Ishikawa (cell line): ENCODE measurements around the gene PDK3.

Experiments used
- CEBPB ChIP-seq: IDR thresholded peaks from 2 replicates; pipeline ENCODE4 v1.6.1; 2012
- CREB1 ChIP-seq: IDR thresholded peaks from 2 replicates; pipeline ENCODE4 v1.6.1; 2012; ENCODE audit warnings: low read depth
- EGR1 ChIP-seq: IDR thresholded peaks from 2 replicates; pipeline ENCODE4 v1.6.1; 2012
- EP300 ChIP-seq: IDR thresholded peaks from 2 replicates; pipeline ENCODE4 v1.6.1; 2012; ENCODE audit warnings: borderline replicate concordance
- FOXM1 ChIP-seq: IDR thresholded peaks from 2 replicates; pipeline ENCODE4 v1.6.1; 2012; ENCODE audit warnings: low read depth, borderline replicate concordance
- NFIC ChIP-seq: IDR thresholded peaks from 2 replicates; pipeline ENCODE4 v1.6.1; 2012
- RAD21 ChIP-seq: IDR thresholded peaks from 2 replicates; pipeline ENCODE4 v1.6.1; 2012; ENCODE audit warnings: low read depth
- TAF1 ChIP-seq: IDR thresholded peaks from 2 replicates; pipeline ENCODE4 v1.6.1; 2012; ENCODE audit warnings: low read depth, mild to moderate bottlenecking
- TCF12 ChIP-seq: IDR thresholded peaks from 2 replicates; pipeline ENCODE4 v1.6.1; 2012; ENCODE audit warnings: low read depth
- TEAD4 ChIP-seq: IDR thresholded peaks from 2 replicates; pipeline ENCODE4 v1.6.1; 2012
- YY1 ChIP-seq: IDR thresholded peaks from 2 replicates; pipeline ENCODE4 v1.6.1; 2012; ENCODE audit warnings: low read depth
- ZBTB7A ChIP-seq: IDR thresholded peaks from 2 replicates; pipeline ENCODE4 v1.6.1; 2012; ENCODE audit warnings: low read depth
- TF ChIP-seq, protein P1 (sequence below): IDR thresholded peaks from 2 replicates; pipeline ENCODE4 v1.6.1; 2012
- TF ChIP-seq, protein P2 (sequence below): IDR thresholded peaks from 2 replicates; pipeline ENCODE4 v1.6.1; 2012; ENCODE audit warnings: low read depth, mild to moderate bottlenecking
- TF ChIP-seq, protein P3 (sequence below): IDR thresholded peaks from 2 replicates; pipeline ENCODE4 v1.6.1; 2012

PDK3 gene

DNA sequence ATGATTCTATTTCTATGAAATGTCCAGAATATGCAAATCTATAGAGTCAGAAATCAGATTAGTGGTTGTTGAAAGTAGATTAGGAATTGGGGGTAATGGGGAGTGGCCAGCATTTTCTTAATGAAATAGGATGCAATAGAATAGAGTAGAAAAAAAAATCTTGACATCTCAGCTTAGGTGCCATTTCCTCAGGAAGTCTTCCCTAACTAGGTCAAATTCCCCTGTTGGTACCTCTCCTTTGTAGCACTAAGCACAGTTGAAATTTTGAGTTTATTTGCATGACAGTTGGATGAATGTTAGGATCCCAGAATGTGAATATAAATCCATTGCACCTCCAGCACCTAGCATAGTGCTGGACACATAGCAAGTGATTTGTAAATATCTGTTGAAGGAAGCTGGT, 30.0 kb upstream of the PDK3 start:
- TF ChIP-seq ZBTB7A (no peak), NFIC (no peak), EGR1 (no peak), TEAD4 (no peak), YY1 (no peak), RAD21 (no peak), FOXM1 (no peak), CEBPB (no peak), CREB1 (no peak), TAF1 (no peak), TCF12 (no peak)
- TF ChIP-seq, protein P1, sequence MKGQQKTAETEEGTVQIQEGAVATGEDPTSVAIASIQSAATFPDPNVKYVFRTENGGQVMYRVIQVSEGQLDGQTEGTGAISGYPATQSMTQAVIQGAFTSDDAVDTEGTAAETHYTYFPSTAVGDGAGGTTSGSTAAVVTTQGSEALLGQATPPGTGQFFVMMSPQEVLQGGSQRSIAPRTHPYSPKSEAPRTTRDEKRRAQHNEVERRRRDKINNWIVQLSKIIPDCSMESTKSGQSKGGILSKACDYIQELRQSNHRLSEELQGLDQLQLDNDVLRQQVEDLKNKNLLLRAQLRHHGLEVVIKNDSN = no peak
- TF ChIP-seq, protein P2, sequence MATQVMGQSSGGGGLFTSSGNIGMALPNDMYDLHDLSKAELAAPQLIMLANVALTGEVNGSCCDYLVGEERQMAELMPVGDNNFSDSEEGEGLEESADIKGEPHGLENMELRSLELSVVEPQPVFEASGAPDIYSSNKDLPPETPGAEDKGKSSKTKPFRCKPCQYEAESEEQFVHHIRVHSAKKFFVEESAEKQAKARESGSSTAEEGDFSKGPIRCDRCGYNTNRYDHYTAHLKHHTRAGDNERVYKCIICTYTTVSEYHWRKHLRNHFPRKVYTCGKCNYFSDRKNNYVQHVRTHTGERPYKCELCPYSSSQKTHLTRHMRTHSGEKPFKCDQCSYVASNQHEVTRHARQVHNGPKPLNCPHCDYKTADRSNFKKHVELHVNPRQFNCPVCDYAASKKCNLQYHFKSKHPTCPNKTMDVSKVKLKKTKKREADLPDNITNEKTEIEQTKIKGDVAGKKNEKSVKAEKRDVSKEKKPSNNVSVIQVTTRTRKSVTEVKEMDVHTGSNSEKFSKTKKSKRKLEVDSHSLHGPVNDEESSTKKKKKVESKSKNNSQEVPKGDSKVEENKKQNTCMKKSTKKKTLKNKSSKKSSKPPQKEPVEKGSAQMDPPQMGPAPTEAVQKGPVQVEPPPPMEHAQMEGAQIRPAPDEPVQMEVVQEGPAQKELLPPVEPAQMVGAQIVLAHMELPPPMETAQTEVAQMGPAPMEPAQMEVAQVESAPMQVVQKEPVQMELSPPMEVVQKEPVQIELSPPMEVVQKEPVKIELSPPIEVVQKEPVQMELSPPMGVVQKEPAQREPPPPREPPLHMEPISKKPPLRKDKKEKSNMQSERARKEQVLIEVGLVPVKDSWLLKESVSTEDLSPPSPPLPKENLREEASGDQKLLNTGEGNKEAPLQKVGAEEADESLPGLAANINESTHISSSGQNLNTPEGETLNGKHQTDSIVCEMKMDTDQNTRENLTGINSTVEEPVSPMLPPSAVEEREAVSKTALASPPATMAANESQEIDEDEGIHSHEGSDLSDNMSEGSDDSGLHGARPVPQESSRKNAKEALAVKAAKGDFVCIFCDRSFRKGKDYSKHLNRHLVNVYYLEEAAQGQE = no peak
- TF ChIP-seq, protein P3, sequence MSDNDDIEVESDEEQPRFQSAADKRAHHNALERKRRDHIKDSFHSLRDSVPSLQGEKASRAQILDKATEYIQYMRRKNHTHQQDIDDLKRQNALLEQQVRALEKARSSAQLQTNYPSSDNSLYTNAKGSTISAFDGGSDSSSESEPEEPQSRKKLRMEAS = no peak

DNA sequence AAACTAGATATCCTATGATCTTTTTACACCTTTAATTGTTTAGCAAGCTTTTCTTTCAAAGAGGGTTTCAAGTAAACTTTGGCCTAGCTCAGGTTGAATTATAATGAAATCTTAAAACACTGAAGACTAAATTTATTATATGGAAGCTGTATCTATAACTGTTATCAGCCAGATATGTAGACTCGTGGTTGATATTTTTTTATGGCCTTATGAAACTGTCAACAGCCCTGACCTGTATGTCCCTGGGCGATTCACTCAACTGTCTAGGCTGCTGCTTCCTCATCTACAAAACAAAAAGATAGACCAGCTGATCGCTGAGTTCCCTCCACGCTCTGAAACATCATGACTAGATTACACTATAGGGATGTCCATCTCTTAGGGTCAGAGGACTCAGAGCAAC, 21.2 kb upstream of the PDK3 start:
- TF ChIP-seq EP300 (no peak), EGR1 (no peak), FOXM1 (no peak), TEAD4 (no peak), ZBTB7A (no peak), RAD21 (no peak), TCF12 (no peak), CEBPB (no peak), NFIC (no peak), CREB1 (no peak), TAF1 (no peak), YY1 (no peak)
- TF ChIP-seq, protein P3 = no peak
- TF ChIP-seq, protein P1 = no peak
- TF ChIP-seq, protein P2 = no peak

DNA sequence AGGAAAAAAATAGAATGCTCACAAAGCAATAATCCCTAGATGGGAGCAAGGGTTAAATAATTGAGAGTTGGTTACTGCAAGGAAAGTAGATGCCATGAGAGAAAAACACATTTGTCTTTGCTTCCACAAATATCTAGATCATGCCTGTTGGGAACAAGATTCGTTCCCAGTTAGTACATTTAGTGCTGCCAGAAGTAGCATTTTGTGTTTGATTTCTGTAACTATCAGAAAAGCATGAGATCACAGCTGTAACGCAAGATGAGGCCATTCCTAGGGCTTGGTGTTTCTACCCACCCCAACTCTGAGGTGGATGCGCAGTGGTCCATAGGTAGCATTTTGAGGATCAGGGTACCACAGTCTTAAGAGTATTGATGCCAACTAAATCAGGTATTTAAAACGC, 20.4 kb upstream of the PDK3 start:
- no peak for TF ChIP-seq NFIC
- no peak for TF ChIP-seq YY1
- no peak for TF ChIP-seq TAF1
- TF ChIP-seq, protein P1 = no peak
- TF ChIP-seq EP300 = no peak
- TF ChIP-seq EGR1 = no peak
- TF ChIP-seq CREB1 = no peak

DNA sequence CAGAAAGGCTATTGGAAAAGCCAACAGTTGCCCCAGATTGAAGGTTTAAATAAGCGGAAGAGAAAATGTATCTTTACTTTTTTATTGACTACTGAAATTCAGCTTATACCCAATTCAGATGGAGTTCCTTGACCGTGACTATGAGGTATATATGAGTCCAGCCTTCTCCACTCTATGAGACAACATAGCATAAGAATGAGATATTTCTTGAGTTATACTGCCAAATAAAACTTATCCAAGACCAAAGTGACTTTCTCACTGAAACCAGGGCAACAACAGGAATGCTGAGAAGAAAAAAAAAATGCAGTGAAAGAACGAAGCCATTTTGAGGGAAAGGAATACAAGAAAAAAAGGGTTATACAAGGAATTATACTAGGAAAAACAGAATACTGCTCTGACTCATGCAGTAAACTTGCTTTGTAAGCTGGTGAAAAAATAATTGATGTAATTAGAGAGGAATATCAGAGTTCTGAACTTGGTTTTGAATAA, 16.3 kb upstream of the PDK3 start:
- TF ChIP-seq, protein P1 = no peak
- TF ChIP-seq YY1 (no peak), ZBTB7A (no peak), EGR1 (no peak), TEAD4 (no peak)
- TF ChIP-seq, protein P2 = no peak
